BLaER1 treated with 17β-estradiol and CSF1 and Interleukin-3, amounts not matched to agents 10 nM and 100 nM (cell line): ENCODE results near the gene DOHH.
A peak's percentile ranks its signal among the peaks of the same experiment; 100 is the strongest.

Experiments used
- H3K27ac ChIP-seq, 11 experiments: shearing (Covaris generic); formaldehyde crosslinking; 2 replicates each; pipeline ENCODE4 v1.8.1; 2022
- H3K27me3 ChIP-seq, 11 experiments: shearing (Covaris generic); formaldehyde crosslinking; 2 replicates each; pipeline ENCODE4 v1.8.1; 2022
- H3K36me3 ChIP-seq, 11 experiments: shearing (Covaris generic); formaldehyde crosslinking; 2 replicates each; pipeline ENCODE4 v1.8.1; 2022
- H3K4me1 ChIP-seq, 10 experiments: shearing (Covaris generic); formaldehyde crosslinking; 2 replicates each; pipeline ENCODE4 v1.8.1; 2022
- H3K4me2 ChIP-seq, 11 experiments: shearing (Covaris generic); formaldehyde crosslinking; 2 replicates each; pipeline ENCODE4 v1.8.1; 2022
- H3K4me3 ChIP-seq, 10 experiments: shearing (Covaris generic); formaldehyde crosslinking; 2 replicates each; pipeline ENCODE4 v1.8.1; 2022
- H3K9ac ChIP-seq, 11 experiments: shearing (Covaris generic); formaldehyde crosslinking; 2 replicates each; pipeline ENCODE4 v1.8.1; 2022
- H3K9me3 ChIP-seq, 11 experiments: shearing (Covaris generic); formaldehyde crosslinking; replicated peaks in 1 of 11; 2 replicates each; pipeline ENCODE4 v1.8.1; 2022
- H4K20me1 ChIP-seq, 11 experiments: shearing (Covaris generic); formaldehyde crosslinking; 2 replicates each; pipeline ENCODE4 v1.8.1; 2022
- Cebpa-rat ChIP-seq, 11 experiments: shearing (Covaris generic); IDR thresholded peaks; 2 replicates each; pipeline ENCODE4 v1.8.1; 2022

The DOHH gene

GRCh38 chr19:3505598-3506383, 5.3 kb upstream of the DOHH start, which contains the start of gene FZR1:
Gene FZR1, plus strand, starts transcription at chr19:3506311. Its CDS starts 16,679 bp downstream, at chr19:3522990.
- peak within 1 kb of the TSS; percentile 90 to 97 (median 94) for H3K27ac ChIP-seq
- H3K36me3 ChIP-seq, result peaks cover 16 to 28% (median 23%) of the 10 kb centered on the region in 11 experiments
- peak within 1 kb of the TSS; percentile 92 to 100 (median 96) for H3K4me3 ChIP-seq
- H3K27me3 ChIP-seq, result no peaks in the 10 kb centered on the region
- H3K4me1 ChIP-seq, result peaks cover 34 to 53% (median 39%) of the 10 kb centered on the region in 10 experiments
- H3K4me2 ChIP-seq, result peak within 1 kb of the TSS; percentile 95 to 99 (median 97)
- no peaks in the 10 kb centered on the region for H3K9me3 ChIP-seq
- no peak for TF ChIP-seq Cebpa-rat (IDR thresholded peaks at IDR 0.05)
- H3K9ac ChIP-seq, result peak within 1 kb of the TSS; percentile 94 to 100 (median 98)
- H4K20me1 ChIP-seq, result peaks cover 33 to 36% (median 35%) of the 10 kb centered on the region in 11 experiments

GRCh38 chr19:3504735-3505134, 4.3 kb upstream of the DOHH start:
- H3K4me3 ChIP-seq, result no peak overlapping the region
- peak overlapping the region; percentile 83 to 99 (median 91); a peak in 20 of 22 replicates for H3K4me2 ChIP-seq
- peaks cover 5 to 17% (median 13%) of the 10 kb centered on the region in 11 experiments; a peak in 19 of 22 replicates for H3K36me3 ChIP-seq
- no peak for TF ChIP-seq Cebpa-rat (IDR thresholded peaks at IDR 0.05)
- H3K9ac ChIP-seq, result peak overlapping the region in 1 of 11 experiments; percentile 98; a peak in 1 of 22 replicates
- no peaks in the 10 kb centered on the region for H3K9me3 ChIP-seq
- peak overlapping the region in 9 of 11 experiments; percentile 86 to 97 (median 94); a peak in 11 of 22 replicates for H3K27ac ChIP-seq
- H4K20me1 ChIP-seq, result peaks cover 22 to 27% (median 24%) of the 10 kb centered on the region in 11 experiments
- peaks cover 37 to 49% (median 41%) of the 10 kb centered on the region in 10 experiments for H3K4me1 ChIP-seq
- no peaks in the 10 kb centered on the region for H3K27me3 ChIP-seq

- Histone ChIP-seq H3K4me3 (no peak overlapping the region), H4K20me1 (peaks cover 6 to 20% (median 9%) of the 10 kb centered on the region in 11 experiments; a peak in 19 of 22 replicates), H3K4me2 (no peak overlapping the region), H3K9ac (peak overlapping the region in 3 of 11 experiments; percentile 2 to 33 (median 9); a peak in 1 of 22 replicates), H3K27ac (no peak overlapping the region), H3K4me1 (peaks cover 33 to 42% (median 34%) of the 10 kb centered on the region in 10 experiments), H3K9me3 (no peaks in the 10 kb centered on the region), H3K27me3 (no peaks in the 10 kb centered on the region), H3K36me3 (peaks cover 0 to 3% (median under 1%) of the 10 kb centered on the region in 11 experiments; a peak in 6 of 22 replicates)
- no peak for TF ChIP-seq Cebpa-rat (IDR thresholded peaks at IDR 0.05)
These were observed 2.6 kb upstream of the DOHH start for GRCh38 chr19:3503036-3503572.

- Histone ChIP-seq H3K36me3 (peaks cover 7 to 16% (median 13%) of the 10 kb centered on the region in 11 experiments), H4K20me1 (peaks cover 0 to 25% (median 9%) of the 10 kb centered on the region in 11 experiments; a peak in 14 of 22 replicates), H3K27me3 (no peaks in the 10 kb centered on the region), H3K4me1 (peaks cover 23 to 32% (median 25%) of the 10 kb centered on the region in 10 experiments), H3K27ac (no peak overlapping the region), H3K4me3 (no peak overlapping the region), H3K9ac (no peak overlapping the region), H3K4me2 (no peak overlapping the region), H3K9me3 (no peaks in the 10 kb centered on the region)
- TF ChIP-seq Cebpa-rat (IDR thresholded peaks at IDR 0.05), result no peak
These were observed 1.3 kb upstream of the DOHH start for GRCh38 chr19:3501780-3502179.

GRCh38 chr19:3499738-3500428, 591 bp downstream of the DOHH start:
- TF ChIP-seq Cebpa-rat (IDR thresholded peaks at IDR 0.05), result no peak
- H3K4me3 ChIP-seq, result peak overlapping the region; percentile 77 to 99 (median 92)
- H4K20me1 ChIP-seq, result peaks cover 0 to 33% (median 14%) of the 10 kb centered on the region in 11 experiments; a peak in 14 of 22 replicates
- H3K4me1 ChIP-seq, result peaks cover 15 to 23% (median 17%) of the 10 kb centered on the region in 10 experiments
- H3K27me3 ChIP-seq, result no peaks in the 10 kb centered on the region
- peak overlapping the region; percentile 97 to 99 (median 98) for H3K27ac ChIP-seq
- no peaks in the 10 kb centered on the region for H3K9me3 ChIP-seq
- peak overlapping the region; percentile 90 to 99 (median 96) for H3K4me2 ChIP-seq
- peaks cover 26 to 35% (median 32%) of the 10 kb centered on the region in 11 experiments for H3K36me3 ChIP-seq
- H3K9ac ChIP-seq, result peak overlapping the region; percentile 94 to 99 (median 96)

GRCh38 chr19:3497757-3498520, 2.5 kb downstream of the DOHH start:
- Histone ChIP-seq H3K4me1 (peaks cover 10 to 18% (median 12%) of the 10 kb centered on the region in 10 experiments), H3K9me3 (no peaks in the 10 kb centered on the region), H4K20me1 (peaks cover 0 to 47% (median 29%) of the 10 kb centered on the region in 11 experiments; a peak in 14 of 22 replicates), H3K27ac (no peak overlapping the region), H3K9ac (peak overlapping the region in 1 of 11 experiments; percentile 7; a peak in 1 of 22 replicates), H3K36me3 (peaks cover 45 to 55% (median 51%) of the 10 kb centered on the region in 11 experiments), H3K4me3 (no peak overlapping the region), H3K27me3 (no peaks in the 10 kb centered on the region), H3K4me2 (no peak overlapping the region)
- TF ChIP-seq Cebpa-rat (IDR thresholded peaks at IDR 0.05), result no peak

GRCh38 chr19:3496392-3497273, 3.8 kb downstream of the DOHH start:
- TF ChIP-seq Cebpa-rat (IDR thresholded peaks at IDR 0.05), result no peak
- H3K4me2 ChIP-seq, result no peak overlapping the region
- no peaks in the 10 kb centered on the region for H3K9me3 ChIP-seq
- H3K36me3 ChIP-seq, result peaks cover 58 to 68% (median 64%) of the 10 kb centered on the region in 11 experiments
- H3K27me3 ChIP-seq, result no peaks in the 10 kb centered on the region
- H3K27ac ChIP-seq, result no peak overlapping the region
- H3K4me3 ChIP-seq, result no peak overlapping the region
- H4K20me1 ChIP-seq, result peaks cover 0 to 57% (median 31%) of the 10 kb centered on the region in 11 experiments; a peak in 14 of 22 replicates
- peaks cover 10 to 18% (median 12%) of the 10 kb centered on the region in 10 experiments for H3K4me1 ChIP-seq
- no peak overlapping the region; a peak in 1 of 22 replicates for H3K9ac ChIP-seq
